ENCODE data around the gene TMEM131.
"Not testable (repeated sequence)": the region's sequence is repeated elsewhere in the genome, so short reads cannot be mapped to it uniquely, and the experiment has no call there.

TMEM131 gene

GRCh38 chr2:97717613-97717995 lies 278.1 kb downstream of the TMEM131 start:
- no peak for DNase-seq

- no peak for DNase-seq
Observed at GRCh38 chr2:97716695-97717612, 278.8 kb downstream of the TMEM131 start.

- no peak for DNase-seq
Observed at GRCh38 chr2:97715951-97716694, 279.6 kb downstream of the TMEM131 start.

GRCh38 chr2:97714950-97715652 lies 280.6 kb downstream of the TMEM131 start:
- no peak for DNase-seq

- no peak for DNase-seq
Observed at GRCh38 chr2:97714084-97714949, 281.4 kb downstream of the TMEM131 start.

GRCh38 chr2:97713296-97714083 lies 282.3 kb downstream of the TMEM131 start, which contains the start of gene ZAP70:
Gene ZAP70 (plus strand): TSS chr2:97713576. CDS start chr2:97724037, 10,461 bp downstream.
- DNase-seq: no peak

- no peak for DNase-seq
Observed at GRCh38 chr2:97712693-97713295, 283.0 kb downstream of the TMEM131 start.

- not testable (repeated sequence) for DNase-seq
Observed at GRCh38 chr2:97712175-97712574, 283.6 kb downstream of the TMEM131 start.

GRCh38 chr2:97711394-97711711 lies 284.4 kb downstream of the TMEM131 start:
- no peak for DNase-seq

- no peak for DNase-seq
Observed at GRCh38 chr2:97708608-97709007, 287.1 kb downstream of the TMEM131 start.

- no peak for DNase-seq
Observed at GRCh38 chr2:97708048-97708380, 287.7 kb downstream of the TMEM131 start.

GRCh38 chr2:97707362-97708047 lies 288.2 kb downstream of the TMEM131 start:
- no peak for DNase-seq

- DNase-seq: no peak
Observed at GRCh38 chr2:97706708-97707345, 288.9 kb downstream of the TMEM131 start.
